Immature natural killer cell (primary cell): ENCODE measurements around the gene LRRC75A. TPM values are rescaled to one million over a fixed set of nuclear protein-coding genes. Genes with fewer than 3 reads are reported as not detected.
"Not testable (repeated sequence)": the region's sequence is repeated elsewhere in the genome, so short reads cannot be mapped to it uniquely, and the experiment has no call there.

ENCODE experiments used
- DNase-seq, 3 donors: peaks; one replicate each; pipeline ENCODE4 v3.0.0; 2022; ENCODE audit warnings: mixed read lengths in 1 of 3
- H3K27ac Mint-ChIP-seq, 6 donors: one replicate each; pipeline ENCODE4 v1.8.0; 2020; ENCODE audit warnings: mixed read lengths in 6 of 6, mild to moderate bottlenecking in 5 of 6, inconsistent platforms in 4 of 6, moderate library complexity in 3 of 6
- H3K27me3 Mint-ChIP-seq, 3 donors: one replicate each; pipeline ENCODE4 v1.8.0; 2020 to 2021; ENCODE audit warnings: low read depth in 3 of 3, mild to moderate bottlenecking in 3 of 3, mixed read lengths in 3 of 3, moderate library complexity in 3 of 3, inconsistent platforms in 1 of 3
- H3K36me3 Mint-ChIP-seq, 3 donors: one replicate each; pipeline ENCODE4 v1.8.0; 2020; ENCODE audit warnings: mixed read lengths in 3 of 3, inconsistent platforms in 2 of 3, mild to moderate bottlenecking in 2 of 3
- H3K4me1 Mint-ChIP-seq, 2 donors: one replicate each; pipeline ENCODE4 v1.8.0; 2020; ENCODE audit warnings: inconsistent platforms in 2 of 2, mild to moderate bottlenecking in 2 of 2, mixed read lengths in 2 of 2, moderate library complexity in 1 of 2
- H3K4me3 Mint-ChIP-seq, 5 donors: one replicate each; pipeline ENCODE4 v1.8.0; 2020; ENCODE audit warnings: mild to moderate bottlenecking in 5 of 5, mixed read lengths in 5 of 5, inconsistent platforms in 3 of 5, moderate library complexity in 3 of 5
- H3K9me3 Mint-ChIP-seq, 6 donors: one replicate each; pipeline ENCODE4 v1.8.0; 2020; ENCODE audit warnings: mild to moderate bottlenecking in 6 of 6, mixed read lengths in 6 of 6, inconsistent platforms in 4 of 6, moderate library complexity in 3 of 6
- polyA plus RNA-seq, 3 donors: library from polyadenylated mRNA; unstranded; fragments of 300-500 nt; fragmentation: Illumina TruSeq; gene quantifications; one replicate each; pipeline ENCODE4 v1.2.3, GENCODE V29; 2021

LRRC75A gene
- polyA plus RNA-seq, 3 donors from 2014 or later = 0.93 to 2.1 (median 1.3) TPM

GRCh38 chr17:16446338-16446983 lies 45.5 kb downstream of the LRRC75A start:
- DNase-seq = no peak
- no peaks in the 10 kb centered on the region for H3K9me3 Mint-ChIP-seq
- no peak overlapping the region for H3K4me3 Mint-ChIP-seq
- peaks cover 0 to 10% (median 8%) of the 10 kb centered on the region in 3 donors for H3K36me3 Mint-ChIP-seq
- H3K27ac Mint-ChIP-seq = peak overlapping the region in 3 of 6 donors; percentile 9 to 61 (median 22)
- no peaks in the 10 kb centered on the region for H3K27me3 Mint-ChIP-seq
- peaks cover 7 to 22% of the 10 kb centered on the region in 2 donors for H3K4me1 Mint-ChIP-seq

DNA sequence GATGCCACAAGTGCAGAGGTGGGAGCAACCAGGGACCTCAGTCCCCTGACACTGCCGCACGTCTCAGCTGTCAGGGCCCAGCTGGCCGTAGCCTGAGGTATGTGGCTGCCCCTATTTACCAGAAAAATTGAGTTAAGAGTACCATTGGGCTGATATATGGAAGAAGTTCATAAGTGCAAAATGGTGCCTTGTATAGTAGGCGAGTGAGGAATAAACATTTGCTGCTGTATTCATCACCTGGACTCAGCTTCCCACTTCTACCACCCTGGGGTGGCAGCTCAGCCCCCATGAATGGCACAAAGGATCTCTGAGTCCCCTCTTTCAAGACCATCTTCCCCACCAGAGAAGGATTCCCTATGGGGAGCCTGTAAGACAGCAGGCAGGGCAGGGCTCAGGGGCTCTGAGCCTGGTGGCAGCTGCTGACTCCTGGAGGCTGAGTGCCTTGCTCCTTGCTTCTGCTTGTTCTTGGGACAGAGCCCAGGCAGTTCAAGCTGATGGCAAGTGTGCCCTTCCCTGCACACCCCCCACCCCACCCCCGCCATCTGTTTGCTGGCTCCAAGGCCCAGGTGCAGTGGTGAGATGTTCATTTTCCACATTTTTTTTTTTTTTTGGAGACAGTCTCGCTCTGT lies 47.6 kb downstream of the LRRC75A start:
- no peak for DNase-seq
- Mint-ChIP-seq H3K9me3 (no peaks in the 10 kb centered on the region), H3K4me1 (peaks cover 23 to 42% of the 10 kb centered on the region in 2 donors), H3K27ac (peak overlapping the region in 1 of 6 donors; percentile 1), H3K27me3 (peaks cover 0 to 5% (median 0%) of the 10 kb centered on the region in 3 donors), H3K4me3 (no peak overlapping the region), H3K36me3 (peaks cover 3 to 13% (median 8%) of the 10 kb centered on the region in 3 donors)

GRCh38 chr17:16443511-16444257 lies 48.3 kb downstream of the LRRC75A start:
- Mint-ChIP-seq H3K4me3 (no peak overlapping the region), H3K36me3 (peaks cover 3 to 13% (median 8%) of the 10 kb centered on the region in 3 donors), H3K9me3 (no peaks in the 10 kb centered on the region), H3K4me1 (peaks cover 27 to 49% of the 10 kb centered on the region in 2 donors), H3K27ac (peak overlapping the region in 1 of 6 donors; percentile 1), H3K27me3 (peaks cover 3 to 10% (median 3%) of the 10 kb centered on the region in 3 donors)
- DNase-seq = no peak

DNA sequence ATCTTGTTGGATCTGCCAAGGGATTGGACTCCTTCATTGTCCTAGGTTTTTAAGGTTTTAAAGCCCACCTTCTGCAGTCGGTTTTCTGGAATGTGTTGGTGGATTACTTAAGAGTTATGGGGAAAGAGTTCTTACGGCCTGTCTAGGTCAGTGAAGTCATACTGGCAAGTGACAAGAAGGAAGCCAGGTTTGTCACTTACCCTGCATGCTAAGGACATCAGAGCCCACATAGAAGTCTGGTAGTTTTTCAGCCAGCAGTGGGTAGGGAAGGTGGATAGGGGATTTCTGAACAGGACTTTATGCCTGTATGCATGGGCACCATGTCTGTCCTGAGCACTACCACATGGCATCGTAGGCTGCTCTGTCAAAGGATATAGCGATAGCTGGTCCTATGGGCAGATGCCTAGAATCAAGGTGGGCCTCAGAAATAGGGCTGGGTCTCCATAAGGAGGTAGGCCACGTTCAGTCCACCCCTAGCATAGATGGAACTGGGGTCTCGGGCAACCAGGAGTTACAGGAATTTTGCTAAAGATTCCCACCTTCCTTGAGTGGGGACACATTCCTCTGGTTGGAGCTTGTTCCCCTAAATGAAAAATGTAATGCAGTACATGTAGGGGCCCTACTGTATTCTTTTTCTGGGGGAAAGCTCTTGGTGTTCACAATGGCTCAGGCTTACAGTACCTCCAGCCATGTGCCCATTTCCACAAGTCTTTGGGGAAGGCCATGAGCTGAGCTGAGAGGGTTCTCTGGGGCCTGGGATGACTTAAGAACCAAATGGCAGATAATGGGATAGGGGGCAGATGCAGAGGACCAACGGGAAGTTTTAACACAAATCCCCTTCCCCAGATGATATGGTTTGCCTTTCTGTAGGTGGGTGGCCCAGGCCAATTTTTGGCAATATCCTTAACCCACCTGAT lies 49.1 kb downstream of the LRRC75A start:
- peaks cover 34 to 57% of the 10 kb centered on the region in 2 donors for H3K4me1 Mint-ChIP-seq
- no peak for DNase-seq
- H3K4me3 Mint-ChIP-seq = no peak overlapping the region
- H3K27me3 Mint-ChIP-seq = peaks cover 6 to 12% (median 7%) of the 10 kb centered on the region in 3 donors
- peaks cover 3 to 13% (median 8%) of the 10 kb centered on the region in 3 donors for H3K36me3 Mint-ChIP-seq
- peak overlapping the region in 4 of 6 donors; percentile 27 to 76 (median 40) for H3K27ac Mint-ChIP-seq
- no peaks in the 10 kb centered on the region for H3K9me3 Mint-ChIP-seq

DNA sequence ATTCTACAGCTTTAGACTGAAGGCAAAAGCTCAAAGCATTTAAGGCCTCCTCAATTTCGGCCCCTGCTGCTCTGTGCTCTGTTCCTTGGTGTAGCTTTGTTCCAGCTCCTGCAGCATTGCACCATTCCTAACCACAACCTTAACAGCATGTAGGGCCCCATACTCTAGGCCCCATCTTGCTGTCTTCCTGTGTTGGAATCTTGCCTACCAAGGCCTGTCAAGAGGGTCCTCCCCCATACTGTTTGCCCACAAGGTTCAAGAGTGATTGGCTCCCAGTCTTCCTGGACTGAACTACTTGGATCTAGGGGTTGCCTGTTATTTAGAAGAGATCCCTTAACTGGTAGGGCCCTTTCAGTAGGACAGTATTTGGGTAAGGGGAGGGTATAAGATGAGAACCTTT lies 49.9 kb downstream of the LRRC75A start:
- Mint-ChIP-seq H3K4me1 (peaks cover 37 to 57% of the 10 kb centered on the region in 2 donors), H3K27ac (peak overlapping the region in 5 of 6 donors; percentile 27 to 78 (median 45)), H3K36me3 (peaks cover 3 to 13% (median 8%) of the 10 kb centered on the region in 3 donors), H3K9me3 (no peaks in the 10 kb centered on the region), H3K4me3 (peak overlapping the region in 3 of 5 donors; percentile 20 to 49 (median 40)), H3K27me3 (peaks cover 6 to 12% (median 7%) of the 10 kb centered on the region in 3 donors)
- no peak for DNase-seq

- peak overlapping the region in 3 of 5 donors; percentile 33 to 100 (median 99) for H3K4me3 Mint-ChIP-seq
- H3K4me1 Mint-ChIP-seq = peaks cover 44 to 59% of the 10 kb centered on the region in 2 donors
- peaks cover 6 to 12% (median 7%) of the 10 kb centered on the region in 3 donors for H3K27me3 Mint-ChIP-seq
- no peak for DNase-seq
- H3K36me3 Mint-ChIP-seq = peaks cover 3 to 11% (median 8%) of the 10 kb centered on the region in 3 donors
- H3K27ac Mint-ChIP-seq = peak overlapping the region; percentile 13 to 76 (median 54)
- H3K9me3 Mint-ChIP-seq = no peaks in the 10 kb centered on the region
Measured at GRCh38 chr17:16440901-16441629, 50.9 kb downstream of the LRRC75A start.

DNA sequence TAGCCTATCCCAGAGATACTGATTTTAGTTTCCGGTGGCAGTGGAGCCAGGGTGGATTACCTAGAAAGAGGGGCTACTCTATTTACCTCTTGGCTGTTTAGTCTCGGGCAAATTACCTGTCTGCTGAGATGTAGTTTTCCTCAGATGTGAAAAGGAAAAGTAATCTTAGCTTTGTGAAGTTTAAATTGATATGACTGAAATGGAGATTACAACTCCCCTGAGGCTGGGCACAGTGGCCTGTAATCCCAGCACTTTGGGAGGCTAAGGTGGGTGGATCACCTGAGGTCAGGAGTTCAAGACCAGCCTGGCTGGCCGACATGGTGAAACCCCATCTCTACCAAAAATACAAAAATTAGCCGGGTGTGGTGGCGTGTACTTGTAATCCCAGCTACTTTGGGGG lies 51.6 kb downstream of the LRRC75A start:
- Mint-ChIP-seq H3K27ac (peak overlapping the region; percentile 94 to 100 (median 98)), H3K4me3 (peak overlapping the region; percentile 98 to 100 (median 99)), H3K27me3 (peaks cover 6 to 14% (median 7%) of the 10 kb centered on the region in 3 donors), H3K36me3 (peaks cover 3 to 10% (median 8%) of the 10 kb centered on the region in 3 donors), H3K4me1 (peaks cover 50 to 64% of the 10 kb centered on the region in 2 donors)
- not testable (repeated sequence) for DNase-seq, H3K9me3 Mint-ChIP-seq

DNA sequence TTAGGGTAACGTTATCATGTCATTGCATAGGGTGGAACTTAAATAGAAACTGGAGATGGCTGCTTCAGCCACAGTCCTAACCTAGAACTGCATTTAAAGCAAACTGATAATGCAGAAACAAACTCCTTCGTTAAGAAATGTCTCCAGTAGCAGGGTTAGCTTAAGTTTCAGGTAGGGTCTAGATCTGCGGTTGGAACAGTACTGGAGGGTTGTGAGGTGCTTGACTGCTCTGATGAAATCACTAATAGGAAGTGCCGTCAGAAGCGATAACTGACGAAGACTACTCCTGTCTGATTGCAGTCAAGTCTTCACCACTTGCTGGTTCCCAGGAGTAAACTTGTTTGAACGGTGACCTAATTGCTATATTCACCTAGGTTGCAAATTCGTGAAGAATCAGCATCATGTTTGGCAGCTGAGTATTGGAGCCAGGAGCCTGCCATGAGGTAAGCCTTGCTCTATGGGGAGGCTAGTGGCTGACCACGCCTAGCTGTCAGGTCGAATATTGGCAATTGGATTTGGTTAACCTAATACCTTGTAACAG lies 52.1 kb downstream of the LRRC75A start:
- Mint-ChIP-seq H3K4me3 (peak overlapping the region; percentile 98 to 100 (median 99)), H3K4me1 (peaks cover 53 to 69% of the 10 kb centered on the region in 2 donors), H3K36me3 (peaks cover 3 to 10% (median 8%) of the 10 kb centered on the region in 3 donors), H3K27ac (peak overlapping the region; percentile 94 to 100 (median 98)), H3K9me3 (no peaks in the 10 kb centered on the region), H3K27me3 (peaks cover 6 to 14% (median 7%) of the 10 kb centered on the region in 3 donors)
- peak; percentile 51 to 58 (median 55) for DNase-seq

- peak; percentile 49 to 66 (median 52) for DNase-seq
- H3K27ac Mint-ChIP-seq = peak overlapping the region; percentile 94 to 100 (median 98)
- peaks cover 6 to 14% (median 7%) of the 10 kb centered on the region in 3 donors for H3K27me3 Mint-ChIP-seq
- H3K4me1 Mint-ChIP-seq = peaks cover 53 to 69% of the 10 kb centered on the region in 2 donors
- peaks cover 3 to 10% (median 8%) of the 10 kb centered on the region in 3 donors for H3K36me3 Mint-ChIP-seq
- H3K4me3 Mint-ChIP-seq = peak overlapping the region; percentile 98 to 100 (median 99)
- H3K9me3 Mint-ChIP-seq = no peaks in the 10 kb centered on the region
Measured at GRCh38 chr17:16439303-16439791, 52.6 kb downstream of the LRRC75A start.

DNA sequence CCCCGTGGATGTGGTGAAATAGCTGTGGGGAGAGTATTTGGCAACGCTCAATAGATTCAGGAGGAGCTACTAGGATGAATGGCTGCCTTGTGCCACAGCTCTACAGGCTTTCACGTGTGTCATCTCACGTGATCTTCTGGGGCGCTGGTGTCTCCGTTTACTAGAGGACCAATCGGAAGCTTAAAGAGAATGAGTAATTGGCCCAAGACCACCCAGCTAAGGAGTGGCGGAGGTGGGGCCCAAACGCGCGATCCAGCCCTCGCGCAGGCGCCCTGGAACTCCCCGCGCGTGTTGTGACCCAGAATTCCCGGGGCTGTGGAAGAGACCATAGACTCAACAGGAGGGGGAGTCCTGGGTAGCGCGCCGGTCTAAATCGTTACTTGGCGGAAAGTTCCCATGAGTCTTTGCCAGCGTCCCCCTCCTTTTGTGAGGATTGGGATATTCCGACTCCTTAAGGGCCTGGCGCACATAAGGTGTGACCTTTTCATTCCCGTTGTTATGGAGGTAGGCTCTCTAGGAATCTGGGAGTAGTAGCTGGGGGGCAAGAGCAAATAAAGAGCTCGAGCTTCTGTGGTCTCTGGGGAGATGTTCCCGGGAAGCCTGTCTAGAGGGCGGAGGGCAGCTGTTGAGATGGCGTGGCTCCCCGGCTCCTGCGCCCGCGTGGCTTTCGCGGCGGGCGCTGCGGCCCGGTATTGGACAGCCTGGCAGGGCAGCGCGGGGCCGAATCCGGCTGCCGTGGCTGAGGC lies 53.3 kb downstream of the LRRC75A start:
- Mint-ChIP-seq H3K4me1 (peaks cover 53 to 69% of the 10 kb centered on the region in 2 donors), H3K27me3 (peaks cover 6 to 14% (median 7%) of the 10 kb centered on the region in 3 donors), H3K36me3 (peaks cover 3 to 8% (median 7%) of the 10 kb centered on the region in 3 donors), H3K27ac (peak overlapping the region; percentile 94 to 100 (median 98)), H3K4me3 (peak overlapping the region; percentile 98 to 100 (median 99)), H3K9me3 (no peaks in the 10 kb centered on the region)
- DNase-seq = peak; percentile 95 to 96 (median 95)

- Mint-ChIP-seq H3K27ac (peak overlapping the region; percentile 94 to 100 (median 98)), H3K4me1 (peaks cover 53 to 69% of the 10 kb centered on the region in 2 donors), H3K27me3 (peaks cover 6 to 14% (median 7%) of the 10 kb centered on the region in 3 donors), H3K36me3 (peaks cover 3 to 8% (median 7%) of the 10 kb centered on the region in 3 donors), H3K9me3 (no peaks in the 10 kb centered on the region), H3K4me3 (peak overlapping the region; percentile 98 to 100 (median 99))
- no peak for DNase-seq
Measured at GRCh38 chr17:16438173-16438556, 53.8 kb downstream of the LRRC75A start.
